ACC112 (cell line): ENCODE results near the gene CDHR5.

Experiments
- H2AFZ ChIP-seq: fragments of 200-600 bp; sonication (generic); one replicate; pipeline ENCODE4 v1.6.0; 2017; ENCODE audit warnings: antibody characterized with exemption, low read length; ENCODE audit not compliant: unreplicated experiment
- H3K27ac ChIP-seq: fragments of 200-600 bp; sonication (generic); 2 replicates; pipeline ENCODE4 v1.5.1; 2014; ENCODE audit warnings: low read depth, mild to moderate bottlenecking, antibody characterized with exemption, low read length, moderate library complexity
- H3K27me3 ChIP-seq: fragments of 200-600 bp; sonication (generic); 2 replicates; pipeline ENCODE4 v1.6.1; 2014; ENCODE audit warnings: mild to moderate bottlenecking, antibody characterized with exemption, low read length, moderate library complexity, mixed read lengths; ENCODE audit not compliant: insufficient read depth
- H3K36me3 ChIP-seq: fragments of 200-600 bp; sonication (generic); 2 replicates; pipeline ENCODE4 v1.6.1; 2016; ENCODE audit warnings: mild to moderate bottlenecking, antibody characterized with exemption, low read length, moderate library complexity, mixed read lengths; ENCODE audit not compliant: insufficient read depth
- H3K4me1 ChIP-seq: fragments of 200-600 bp; sonication (generic); one replicate; pipeline ENCODE4 v1.6.1; 2016; ENCODE audit warnings: low read length, mixed read lengths; ENCODE audit not compliant: insufficient read depth, unreplicated experiment, control insufficient read depth
- H3K4me3 ChIP-seq: fragments of 200-600 bp; sonication (generic); 2 replicates; pipeline ENCODE4 v1.5.1; 2014; ENCODE audit warnings: mild to moderate bottlenecking, low read depth, low read length
- H3K79me2 ChIP-seq: fragments of 200-600 bp; sonication (generic); one replicate; pipeline ENCODE4 v1.6.0; 2016; ENCODE audit warnings: low read length; ENCODE audit not compliant: control insufficient read depth, unreplicated experiment, insufficient read depth

Gene CDHR5

GRCh38 chr11:573146-573759, 51.5 kb downstream of the CDHR5 start:
- H3K4me1 ChIP-seq = peaks cover 22% of the 10 kb centered on the region
- no peaks in the 10 kb centered on the region for H3K36me3 ChIP-seq
- H3K27me3 ChIP-seq = no peaks in the 10 kb centered on the region
- no peak overlapping the region for H2AFZ ChIP-seq
- no peak overlapping the region for H3K4me3 ChIP-seq
- peaks cover 19% of the 10 kb centered on the region for H3K79me2 ChIP-seq
- H3K27ac ChIP-seq = no peak overlapping the region

DNA sequence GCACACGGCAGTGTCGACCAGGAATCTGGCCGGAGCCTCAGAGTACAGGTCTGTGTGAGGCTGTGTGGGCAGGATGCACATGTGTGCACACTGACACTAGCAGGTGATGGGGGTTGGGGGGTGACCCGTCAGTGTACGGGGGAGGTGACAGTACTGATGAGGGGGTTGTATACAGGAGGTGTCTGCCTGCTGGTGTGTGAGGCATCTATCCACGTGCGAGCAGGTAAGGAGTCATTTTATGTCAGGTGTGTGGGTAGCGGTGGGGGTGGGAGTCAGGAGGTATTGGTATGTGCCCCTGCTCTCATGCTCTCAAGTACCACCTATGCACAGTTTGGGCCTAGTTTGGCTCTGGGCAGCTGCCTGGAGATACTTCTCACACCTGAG, 53.0 kb downstream of the CDHR5 start:
- no peaks in the 10 kb centered on the region for H3K27me3 ChIP-seq
- no peak overlapping the region for H2AFZ ChIP-seq
- no peak overlapping the region for H3K27ac ChIP-seq
- peaks cover 19% of the 10 kb centered on the region for H3K79me2 ChIP-seq
- peaks cover 17% of the 10 kb centered on the region for H3K4me1 ChIP-seq
- H3K4me3 ChIP-seq = no peak overlapping the region
- H3K36me3 ChIP-seq = no peaks in the 10 kb centered on the region

DNA sequence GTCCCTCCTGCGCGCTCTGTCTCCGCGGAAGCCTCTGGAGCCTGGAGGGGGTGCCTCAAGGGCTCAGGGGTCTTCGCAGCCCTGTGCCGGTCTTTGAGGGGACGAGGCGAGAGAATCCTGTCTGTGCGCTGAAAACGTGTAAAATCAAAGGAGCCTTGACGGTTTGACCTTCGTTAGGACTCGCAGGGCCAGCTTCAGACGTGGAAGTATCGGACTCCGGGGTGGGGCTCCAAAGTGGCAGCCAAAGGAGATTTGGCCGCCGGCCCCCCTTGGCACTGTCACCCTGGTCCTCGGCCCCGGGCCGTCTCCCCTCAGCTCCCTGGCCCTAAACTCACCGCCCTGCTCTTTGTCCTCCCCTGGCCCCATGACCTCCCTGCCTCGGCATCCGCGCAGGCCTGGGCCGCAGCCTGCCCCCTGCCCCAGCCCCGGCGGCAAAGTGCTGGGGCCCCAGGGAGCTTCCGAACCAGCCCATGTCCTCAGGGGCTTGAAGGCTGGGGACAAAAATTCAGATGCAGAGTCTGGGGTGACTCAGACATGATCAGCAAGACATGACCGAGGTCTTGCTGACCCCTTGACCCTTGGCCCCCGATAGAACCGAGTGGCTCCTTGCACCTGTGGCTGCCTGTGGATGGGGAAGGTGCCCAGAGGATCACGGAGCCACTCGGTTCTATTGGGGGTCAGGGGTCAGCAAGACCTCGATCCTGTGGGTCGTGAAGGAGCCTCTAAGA, 55.4 kb downstream of the CDHR5 start:
- Histone ChIP-seq H3K4me3 (peak overlapping the region; percentile 95), H3K4me1 (peaks cover 20% of the 10 kb centered on the region)

DNA sequence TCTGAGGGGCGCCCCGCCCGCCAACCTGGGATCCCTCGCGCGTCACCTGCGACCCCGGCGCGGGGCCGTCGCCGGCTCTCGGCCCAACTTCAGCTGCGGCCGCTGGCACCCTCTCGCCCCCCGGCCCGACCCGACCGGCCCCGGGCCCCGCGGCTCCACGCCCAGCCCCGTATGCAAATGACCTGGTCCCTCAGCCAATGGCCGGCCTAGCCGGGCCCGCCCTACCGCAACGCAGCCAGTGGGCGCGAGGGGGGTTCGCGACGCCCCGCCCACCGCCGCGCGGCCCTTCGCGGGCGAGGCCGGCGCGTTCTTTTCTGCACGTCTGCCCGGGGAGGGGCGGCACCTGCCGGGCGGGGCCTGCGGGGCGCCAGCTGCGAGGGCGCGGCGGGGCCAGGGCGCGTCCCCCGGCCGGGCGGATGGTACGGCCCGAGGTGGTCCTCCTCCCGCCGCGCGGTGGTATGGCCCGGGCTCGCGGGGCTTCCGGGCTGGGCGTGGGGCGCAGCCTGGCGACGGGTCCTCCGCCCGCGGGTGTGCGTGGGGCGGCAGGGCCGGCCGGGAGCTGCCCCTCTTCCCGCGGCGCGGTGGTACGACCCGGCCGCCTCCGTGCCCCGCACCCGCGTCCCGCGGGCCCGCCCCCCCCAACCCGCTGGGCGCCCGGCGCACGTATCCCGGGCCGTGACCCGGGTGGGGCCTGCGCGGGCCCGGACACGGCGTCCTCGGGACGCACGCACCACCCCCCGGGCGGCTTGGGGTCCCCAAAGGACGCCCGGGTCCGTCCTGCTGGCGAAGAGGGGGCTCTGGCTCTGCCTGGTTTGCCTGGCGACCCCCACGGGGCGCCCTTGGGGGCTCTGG, 56.2 kb downstream of the CDHR5 start:
- H3K4me1 ChIP-seq = peaks cover 20% of the 10 kb centered on the region
- H3K4me3 ChIP-seq = peak overlapping the region; percentile 95

More for the DNA sequence above, 55.4 kb downstream of the CDHR5 start:
- Histone ChIP-seq H3K27me3 (no peaks in the 10 kb centered on the region), H2AFZ (peak overlapping the region; percentile 14), H3K79me2 (peaks cover 28% of the 10 kb centered on the region), H3K27ac (peak overlapping the region; percentile 55), H3K36me3 (no peaks in the 10 kb centered on the region)

DNA sequence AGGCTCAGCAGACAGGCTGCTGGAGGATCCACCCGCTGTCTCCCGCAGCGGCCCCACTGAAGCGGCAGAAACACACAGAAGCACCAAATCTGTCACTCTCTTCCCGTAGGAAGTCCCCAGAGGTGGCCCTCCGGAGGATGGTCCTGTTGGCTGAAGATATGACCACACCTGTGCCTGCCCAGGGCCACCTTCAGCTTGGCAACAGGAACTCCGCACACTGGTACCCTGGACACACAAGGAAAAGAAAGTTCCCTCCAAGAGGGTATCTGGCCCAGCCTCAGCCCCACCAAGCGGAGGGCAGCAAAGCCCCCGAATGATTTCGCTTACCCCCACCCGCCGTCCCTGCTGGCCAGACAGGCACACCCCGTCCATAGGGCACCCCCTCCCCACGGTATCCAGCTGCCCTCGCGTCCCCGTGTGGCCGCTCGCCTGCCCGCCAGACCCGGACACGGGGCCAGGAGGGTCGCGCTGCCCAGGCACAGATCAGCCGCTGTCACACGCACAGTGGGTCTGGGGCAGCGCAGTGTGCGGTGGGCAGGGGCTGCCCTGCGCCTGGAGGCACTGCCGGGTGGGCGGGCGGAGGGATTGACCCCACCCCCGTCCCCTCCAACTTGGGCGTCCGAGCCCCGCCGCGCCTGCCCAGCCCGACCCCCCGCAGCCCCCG, 57.0 kb downstream of the CDHR5 start:
- Histone ChIP-seq H3K79me2 (peaks cover 28% of the 10 kb centered on the region), H3K4me1 (peaks cover 20% of the 10 kb centered on the region), H3K27ac (peak overlapping the region; percentile 50), H2AFZ (peak overlapping the region; percentile 68), H3K27me3 (no peaks in the 10 kb centered on the region), H3K36me3 (no peaks in the 10 kb centered on the region), H3K4me3 (peak overlapping the region; percentile 95)

More for the DNA sequence above, 56.2 kb downstream of the CDHR5 start:
- no peaks in the 10 kb centered on the region for H3K27me3 ChIP-seq
- no peaks in the 10 kb centered on the region for H3K36me3 ChIP-seq
- H2AFZ ChIP-seq = peak overlapping the region; percentile 68
- peak overlapping the region; percentile 55 for H3K27ac ChIP-seq
- H3K79me2 ChIP-seq = peaks cover 28% of the 10 kb centered on the region

DNA sequence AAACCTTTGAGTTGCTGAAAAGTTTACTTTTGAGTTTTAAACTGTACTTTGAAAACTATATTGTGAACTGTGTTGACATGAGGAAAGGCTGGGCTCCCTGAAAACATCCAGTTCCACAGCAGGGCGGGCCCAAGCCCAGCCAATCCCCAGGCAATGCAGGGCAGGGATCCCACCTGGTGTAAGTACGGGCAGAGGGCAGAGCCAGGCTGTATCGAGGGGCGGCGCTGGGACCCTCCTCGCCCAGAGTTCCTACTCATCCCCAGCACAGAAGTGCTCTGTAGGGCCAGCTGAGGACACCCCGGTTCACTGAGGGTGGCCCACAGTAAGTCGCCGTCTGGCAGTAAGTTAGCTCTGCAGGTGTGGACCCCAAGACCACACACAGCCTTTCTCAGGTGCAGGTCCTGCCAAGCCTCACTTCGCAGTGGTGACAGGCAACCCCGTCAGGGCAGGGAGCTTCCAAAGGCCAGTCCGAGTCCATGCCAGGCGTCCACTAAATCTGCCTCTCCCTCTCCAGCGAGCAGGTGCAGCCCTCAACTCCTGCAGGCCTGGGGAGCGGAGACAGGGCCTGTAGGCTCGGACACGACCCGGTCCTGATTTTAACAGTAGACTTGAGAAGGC, 57.6 kb downstream of the CDHR5 start:
- H3K27me3 ChIP-seq = no peaks in the 10 kb centered on the region
- H2AFZ ChIP-seq = no peak overlapping the region
- H3K4me3 ChIP-seq = peak overlapping the region; percentile 95
- H3K27ac ChIP-seq = no peak overlapping the region
- H3K4me1 ChIP-seq = peaks cover 20% of the 10 kb centered on the region
- H3K79me2 ChIP-seq = peaks cover 28% of the 10 kb centered on the region
- H3K36me3 ChIP-seq = no peaks in the 10 kb centered on the region
